Measurements from ENCODE around the gene SUMF1.

Gene SUMF1

GRCh38 chr3:4380013-4380412 lies 87.1 kb downstream of the SUMF1 start:
- Histone ChIP-seq H3K79me2 (ENCODE audit: low read length) (no peaks in the 10 kb centered on the region), H2AFZ (ENCODE audit: low read length) (no peak overlapping the region), H3K27ac (ENCODE audit: low read length) (no peak overlapping the region), H3K4me2 (ENCODE audit: low read depth, low read length) (no peak overlapping the region), H3K27me3 (replicated peaks; ENCODE audit: insufficient read depth, low read length) (no peaks in the 10 kb centered on the region), H3K4me3 (ENCODE audit: low read length) (no peak overlapping the region), H3K36me3 (replicated peaks; ENCODE audit: insufficient read depth, low read length) (no peaks in the 10 kb centered on the region), H3K9me3 (replicated peaks; ENCODE audit: insufficient read depth, low read length) (no peaks in the 10 kb centered on the region), H3K4me1 (ENCODE audit: low read length) (no peaks in the 10 kb centered on the region), H3K9me2 (replicated peaks; ENCODE audit: insufficient read depth, low read length) (no peaks in the 10 kb centered on the region), H3K9ac (ENCODE audit: low read length) (no peak overlapping the region), H4K20me1 (ENCODE audit: insufficient read depth, low read length) (no peaks in the 10 kb centered on the region), H3F3A (ENCODE audit: insufficient read depth, low read length) (no peaks in the 10 kb centered on the region)
- TF ChIP-seq EZH2phosphoT487 (IDR thresholded peaks at IDR 0.05; ENCODE audit: low read length), result no peak
- no peak for TF ChIP-seq EZH2 (optimal IDR thresholded peaks at IDR 0.05; ENCODE audit: low read depth, low read length)
- no peak for TF ChIP-seq CTCF (IDR thresholded peaks at IDR 0.05; ENCODE audit: low read length)
- DNase-seq, result no peak

- Histone ChIP-seq H3K4me2 (ENCODE audit: low read depth, low read length) (no peak overlapping the region), H3K4me1 (ENCODE audit: low read length) (no peaks in the 10 kb centered on the region), H3F3A (ENCODE audit: insufficient read depth, low read length) (no peaks in the 10 kb centered on the region), H3K9ac (ENCODE audit: low read length) (no peak overlapping the region), H4K20me1 (ENCODE audit: insufficient read depth, low read length) (no peaks in the 10 kb centered on the region), H2AFZ (ENCODE audit: low read length) (no peak overlapping the region), H3K27ac (ENCODE audit: low read length) (no peak overlapping the region), H3K36me3 (replicated peaks; ENCODE audit: insufficient read depth, low read length) (no peaks in the 10 kb centered on the region), H3K9me2 (replicated peaks; ENCODE audit: insufficient read depth, low read length) (no peaks in the 10 kb centered on the region), H3K9me3 (replicated peaks; ENCODE audit: insufficient read depth, low read length) (no peaks in the 10 kb centered on the region), H3K79me2 (ENCODE audit: low read length) (no peaks in the 10 kb centered on the region), H3K4me3 (ENCODE audit: low read length) (no peak overlapping the region), H3K27me3 (replicated peaks; ENCODE audit: insufficient read depth, low read length) (no peaks in the 10 kb centered on the region)
- DNase-seq, result no peak
- TF ChIP-seq EZH2 (optimal IDR thresholded peaks at IDR 0.05; ENCODE audit: low read depth, low read length), result no peak
- no peak for TF ChIP-seq EZH2phosphoT487 (IDR thresholded peaks at IDR 0.05; ENCODE audit: low read length)
- no peak for TF ChIP-seq CTCF (IDR thresholded peaks at IDR 0.05; ENCODE audit: low read length)
These were observed 90.6 kb downstream of the SUMF1 start for GRCh38 chr3:4376499-4376898.

- Histone ChIP-seq H3K27me3 (replicated peaks; ENCODE audit: insufficient read depth, low read length) (no peaks in the 10 kb centered on the region), H3F3A (ENCODE audit: insufficient read depth, low read length) (no peaks in the 10 kb centered on the region), H3K9me2 (replicated peaks; ENCODE audit: insufficient read depth, low read length) (no peaks in the 10 kb centered on the region), H3K4me3 (ENCODE audit: low read length) (no peak overlapping the region), H4K20me1 (ENCODE audit: insufficient read depth, low read length) (no peaks in the 10 kb centered on the region), H3K9me3 (replicated peaks; ENCODE audit: insufficient read depth, low read length) (no peaks in the 10 kb centered on the region), H3K79me2 (ENCODE audit: low read length) (no peaks in the 10 kb centered on the region), H3K4me1 (ENCODE audit: low read length) (no peaks in the 10 kb centered on the region), H3K9ac (ENCODE audit: low read length) (no peak overlapping the region), H2AFZ (ENCODE audit: low read length) (no peak overlapping the region), H3K27ac (ENCODE audit: low read length) (no peak overlapping the region), H3K4me2 (ENCODE audit: low read depth, low read length) (no peak overlapping the region), H3K36me3 (replicated peaks; ENCODE audit: insufficient read depth, low read length) (no peaks in the 10 kb centered on the region)
- TF ChIP-seq EZH2phosphoT487 (IDR thresholded peaks at IDR 0.05; ENCODE audit: low read length) (no peak), CTCF (IDR thresholded peaks at IDR 0.05; ENCODE audit: low read length) (no peak)
- no peak for DNase-seq
These were observed 91.2 kb downstream of the SUMF1 start for GRCh38 chr3:4375911-4376310.
